ENCODE measurements around the gene BRD4. TPM values are rescaled to one million over a fixed set of nuclear protein-coding genes. Genes with fewer than 3 reads are reported as not detected.

The BRD4 gene
- total RNA-seq, 2 experiments from 2014 or later = 33.6 to 143 TPM

- H2AFZ ChIP-seq (ENCODE audit: low read length) = no peak overlapping the region
- intact Hi-C loops (cut with micrococcal nuclease; ENCODE audit: unreplicated experiment) = no loop called here
- no peaks in the 10 kb centered on the region for H4K20me1 ChIP-seq (ENCODE audit: insufficient read depth, low read length)
- H3K4me2 ChIP-seq (ENCODE audit: low read length) = no peak overlapping the region
- TF ChIP-seq EZH2phosphoT487 (IDR thresholded peaks at IDR 0.05; ENCODE audit: borderline replicate concordance, low read depth, low read length) (no peak), CTCF (conservative IDR thresholded peaks at IDR 0.05; ENCODE audit: low read length) (no peak)
- no peaks in the 10 kb centered on the region for H3K79me2 ChIP-seq (ENCODE audit: insufficient read depth, low read depth, low read length)
- DNase-seq (ENCODE audit: low spot score) = no peak
- no peaks in the 10 kb centered on the region for H3K4me1 ChIP-seq (ENCODE audit: insufficient read depth, low read length, poor library complexity, severe bottlenecking)
- H3K4me3 ChIP-seq (ENCODE audit: low read depth, low read length, poor library complexity, severe bottlenecking) = no peak overlapping the region
- H3K36me3 ChIP-seq (ENCODE audit: insufficient read depth, low read length) = no peaks in the 10 kb centered on the region
- no peak overlapping the region for H3K27ac ChIP-seq (ENCODE audit: low read depth, low read length, poor library complexity, severe bottlenecking)
- no peaks in the 10 kb centered on the region for H3K9me2 ChIP-seq (ENCODE audit: insufficient read depth, low read length)
- POLR2A ChIA-PET = interaction anchor here (0.7 kb wide), 1 partner anchor 124 kb away, joined by 3 read pairs; no protein-coding TSS in a partner anchor
- BruUV-seq (replicated peaks) = no TSS peak
- CTCF ChIA-PET (ENCODE audit: unreplicated experiment) = no interaction called here
- no peaks in the 10 kb centered on the region for H3K9me3 ChIP-seq (ENCODE audit: low read length)
Measured at GRCh38 chr19:15210323-15210781, 122.0 kb downstream of the BRD4 start.

GRCh38 chr19:15201374-15202023 is 130.8 kb downstream of the BRD4 start:
- TF ChIP-seq CTCF (conservative IDR thresholded peaks at IDR 0.05; ENCODE audit: low read length) (no peak), EZH2phosphoT487 (IDR thresholded peaks at IDR 0.05; ENCODE audit: borderline replicate concordance, low read depth, low read length) (no peak)
- no peak for DNase-seq (ENCODE audit: low spot score)
- Histone ChIP-seq H3K9me2 (ENCODE audit: insufficient read depth, low read length) (no peaks in the 10 kb centered on the region), H3K27ac (ENCODE audit: low read depth, low read length, poor library complexity, severe bottlenecking) (no peak overlapping the region), H3K36me3 (ENCODE audit: insufficient read depth, low read length) (no peaks in the 10 kb centered on the region), H3K4me3 (ENCODE audit: low read depth, low read length, poor library complexity, severe bottlenecking) (no peak overlapping the region), H2AFZ (ENCODE audit: low read length) (no peak overlapping the region), H3K9me3 (ENCODE audit: low read length) (no peaks in the 10 kb centered on the region), H3K4me1 (ENCODE audit: insufficient read depth, low read length, poor library complexity, severe bottlenecking) (peaks cover 16% of the 10 kb centered on the region), H4K20me1 (ENCODE audit: insufficient read depth, low read length) (no peaks in the 10 kb centered on the region), H3K79me2 (ENCODE audit: insufficient read depth, low read depth, low read length) (no peaks in the 10 kb centered on the region), H3K4me2 (ENCODE audit: low read length) (no peak overlapping the region)
- ChIA-PET POLR2A (no interaction called here), CTCF (ENCODE audit: unreplicated experiment) (no interaction called here)
- no TSS peak for BruUV-seq (replicated peaks)
- intact Hi-C loops (cut with micrococcal nuclease; ENCODE audit: unreplicated experiment) = no loop called here

DNA sequence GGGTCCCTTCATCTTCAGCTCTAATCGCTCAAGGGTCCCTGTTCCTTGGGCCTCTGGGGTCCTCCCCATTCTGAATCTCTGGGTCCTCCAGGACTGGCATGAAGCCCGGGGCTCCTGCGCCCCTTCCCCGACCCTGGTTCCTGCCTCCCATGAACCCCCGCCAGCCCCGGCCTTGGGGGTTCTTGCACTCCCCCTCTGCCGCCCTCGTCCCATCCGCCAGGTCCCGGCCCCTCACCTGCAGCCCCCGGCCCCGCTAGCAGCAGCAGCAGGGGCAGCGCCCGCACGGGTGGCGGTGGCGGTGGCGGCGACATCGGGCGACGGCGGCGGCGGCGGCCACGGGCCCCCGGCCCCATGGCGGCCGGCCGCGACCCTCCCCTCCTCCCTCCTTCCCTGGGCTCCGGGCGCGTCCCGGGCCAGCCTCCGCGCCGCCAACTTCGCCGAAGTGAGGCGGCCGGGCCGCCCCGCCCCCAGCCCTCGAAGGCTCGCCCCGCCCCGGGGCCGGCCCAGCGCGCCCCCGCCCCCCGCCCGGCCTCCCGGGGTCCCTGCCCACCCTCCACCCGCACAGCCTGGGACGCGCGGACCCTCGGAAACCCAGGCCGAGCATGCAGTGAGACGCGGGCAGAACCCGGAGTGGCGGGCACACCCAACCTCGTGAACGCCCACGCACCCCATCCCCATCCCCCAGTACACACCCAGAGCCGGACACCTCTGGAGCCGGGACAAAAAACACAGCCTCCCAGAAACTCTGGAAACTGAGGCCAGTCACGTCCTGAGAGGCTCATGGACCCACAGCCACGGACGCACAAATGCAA is 131.6 kb downstream of the BRD4 start, which contains the start of gene NOTCH3:
Gene NOTCH3 (minus strand): TSS at position 443 of the 812 bp plus-strand sequence. CDS start 90 bp downstream, at position 353.
- TF ChIP-seq CTCF (conservative IDR thresholded peaks at IDR 0.05; ENCODE audit: low read length) (no peak), EZH2phosphoT487 (IDR thresholded peaks at IDR 0.05; ENCODE audit: borderline replicate concordance, low read depth, low read length) (no peak)
- H3K4me3 ChIP-seq (ENCODE audit: low read depth, low read length, poor library complexity, severe bottlenecking) = no peak within 1 kb of the TSS
- no peaks in the 10 kb centered on the region for H3K36me3 ChIP-seq (ENCODE audit: insufficient read depth, low read length)
- H3K9me2 ChIP-seq (ENCODE audit: insufficient read depth, low read length) = no peaks in the 10 kb centered on the region
- no peaks in the 10 kb centered on the region for H4K20me1 ChIP-seq (ENCODE audit: insufficient read depth, low read length)
- intact Hi-C loops (cut with micrococcal nuclease; ENCODE audit: unreplicated experiment) = no loop called here
- no peaks in the 10 kb centered on the region for H3K9me3 ChIP-seq (ENCODE audit: low read length)
- no TSS peak for BruUV-seq (replicated peaks)
- no peak within 1 kb of the TSS for H2AFZ ChIP-seq (ENCODE audit: low read length)
- H3K4me2 ChIP-seq (ENCODE audit: low read length) = no peak within 1 kb of the TSS
- ChIA-PET CTCF (ENCODE audit: unreplicated experiment) (no interaction called here), POLR2A (no interaction called here)
- no peak for DNase-seq (ENCODE audit: low spot score)
- no peaks in the 10 kb centered on the region for H3K79me2 ChIP-seq (ENCODE audit: insufficient read depth, low read depth, low read length)
- H3K4me1 ChIP-seq (ENCODE audit: insufficient read depth, low read length, poor library complexity, severe bottlenecking) = peaks cover 21% of the 10 kb centered on the region
- no peak within 1 kb of the TSS for H3K27ac ChIP-seq (ENCODE audit: low read depth, low read length, poor library complexity, severe bottlenecking)

All from OCI-LY7 (cell line).